Fibroblast of lung (primary cell): ENCODE data around the gene HCST.

Experiments
- EZH2 ChIP-seq: IDR thresholded peaks from 2 replicates; pipeline ENCODE4 v1.5.1; 2012; ENCODE audit warnings: low read length, control low read depth, mild to moderate bottlenecking; ENCODE audit errors: missing control alignments
- TF ChIP-seq, protein P1 (sequence below), 2 donors: IDR thresholded peaks in 1 of 2; conservative IDR thresholded peaks in 1 of 2; 1 replicate in 1 of 2; 2 replicates in 1 of 2; pipeline ENCODE4 v1.5.1; 2011 to 2012; ENCODE audit warnings: low read length in 2 of 2, control low read depth in 1 of 2, inconsistent platforms in 1 of 2, low read depth in 1 of 2, mild to moderate bottlenecking in 1 of 2

DNA sequence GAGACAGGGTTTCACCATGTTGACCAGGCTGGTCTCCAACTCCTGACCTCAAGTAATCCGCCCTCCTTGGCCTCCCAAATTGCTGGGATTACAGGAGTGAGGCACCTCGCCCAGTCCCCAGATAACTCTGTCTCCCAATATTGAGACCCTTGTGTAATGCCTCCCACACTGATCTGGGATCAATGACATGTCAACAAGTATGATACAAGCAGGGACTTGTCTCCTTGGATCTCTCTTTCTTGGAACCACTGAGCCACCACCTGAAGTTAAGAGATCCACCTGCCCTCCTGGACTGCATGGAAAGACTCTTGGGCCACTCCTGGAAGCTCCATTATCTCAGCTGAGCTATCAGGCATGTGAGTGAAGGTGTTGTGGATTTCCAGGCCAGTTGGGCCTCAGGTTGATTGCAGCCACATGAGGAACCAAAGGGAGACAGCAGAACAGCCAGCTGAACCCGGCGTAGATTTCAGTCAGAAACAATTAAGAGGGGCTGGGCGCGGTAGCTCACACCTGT lies 17.0 kb upstream of the HCST start:
- TF ChIP-seq, protein P1, sequence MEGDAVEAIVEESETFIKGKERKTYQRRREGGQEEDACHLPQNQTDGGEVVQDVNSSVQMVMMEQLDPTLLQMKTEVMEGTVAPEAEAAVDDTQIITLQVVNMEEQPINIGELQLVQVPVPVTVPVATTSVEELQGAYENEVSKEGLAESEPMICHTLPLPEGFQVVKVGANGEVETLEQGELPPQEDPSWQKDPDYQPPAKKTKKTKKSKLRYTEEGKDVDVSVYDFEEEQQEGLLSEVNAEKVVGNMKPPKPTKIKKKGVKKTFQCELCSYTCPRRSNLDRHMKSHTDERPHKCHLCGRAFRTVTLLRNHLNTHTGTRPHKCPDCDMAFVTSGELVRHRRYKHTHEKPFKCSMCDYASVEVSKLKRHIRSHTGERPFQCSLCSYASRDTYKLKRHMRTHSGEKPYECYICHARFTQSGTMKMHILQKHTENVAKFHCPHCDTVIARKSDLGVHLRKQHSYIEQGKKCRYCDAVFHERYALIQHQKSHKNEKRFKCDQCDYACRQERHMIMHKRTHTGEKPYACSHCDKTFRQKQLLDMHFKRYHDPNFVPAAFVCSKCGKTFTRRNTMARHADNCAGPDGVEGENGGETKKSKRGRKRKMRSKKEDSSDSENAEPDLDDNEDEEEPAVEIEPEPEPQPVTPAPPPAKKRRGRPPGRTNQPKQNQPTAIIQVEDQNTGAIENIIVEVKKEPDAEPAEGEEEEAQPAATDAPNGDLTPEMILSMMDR (conservative IDR thresholded peaks at IDR 0.05 in 1 of 2, IDR thresholded peaks at IDR 0.05 in 1 of 2; ENCODE audit: low read depth in 1 of 2, low read length in 2 of 2): no peak
- no peak for TF ChIP-seq EZH2
